ENCODE measurements around the gene KCNT2.

- TF ChIP-seq, protein P1, sequence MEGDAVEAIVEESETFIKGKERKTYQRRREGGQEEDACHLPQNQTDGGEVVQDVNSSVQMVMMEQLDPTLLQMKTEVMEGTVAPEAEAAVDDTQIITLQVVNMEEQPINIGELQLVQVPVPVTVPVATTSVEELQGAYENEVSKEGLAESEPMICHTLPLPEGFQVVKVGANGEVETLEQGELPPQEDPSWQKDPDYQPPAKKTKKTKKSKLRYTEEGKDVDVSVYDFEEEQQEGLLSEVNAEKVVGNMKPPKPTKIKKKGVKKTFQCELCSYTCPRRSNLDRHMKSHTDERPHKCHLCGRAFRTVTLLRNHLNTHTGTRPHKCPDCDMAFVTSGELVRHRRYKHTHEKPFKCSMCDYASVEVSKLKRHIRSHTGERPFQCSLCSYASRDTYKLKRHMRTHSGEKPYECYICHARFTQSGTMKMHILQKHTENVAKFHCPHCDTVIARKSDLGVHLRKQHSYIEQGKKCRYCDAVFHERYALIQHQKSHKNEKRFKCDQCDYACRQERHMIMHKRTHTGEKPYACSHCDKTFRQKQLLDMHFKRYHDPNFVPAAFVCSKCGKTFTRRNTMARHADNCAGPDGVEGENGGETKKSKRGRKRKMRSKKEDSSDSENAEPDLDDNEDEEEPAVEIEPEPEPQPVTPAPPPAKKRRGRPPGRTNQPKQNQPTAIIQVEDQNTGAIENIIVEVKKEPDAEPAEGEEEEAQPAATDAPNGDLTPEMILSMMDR (IDR thresholded peaks at IDR 0.05) = no peak
- TF ChIP-seq POLR2A (IDR thresholded peaks at IDR 0.05) = no peak
Observed at GRCh38 chr1:196654271-196654670, 46.0 kb upstream of the KCNT2 start.

Data from thyroid gland (tissue), 4 donors.